ENCODE data around the gene TPSD1. TPM values are rescaled to one million over a fixed set of nuclear protein-coding genes. Genes with fewer than 3 reads are reported as not detected.

The TPSD1 gene
- total and polyA plus RNA-seq, 10 of the 15 experiments (the other 5 are each of a cell fraction or from before 2014, with no cell fraction given) = not detected

DNA sequence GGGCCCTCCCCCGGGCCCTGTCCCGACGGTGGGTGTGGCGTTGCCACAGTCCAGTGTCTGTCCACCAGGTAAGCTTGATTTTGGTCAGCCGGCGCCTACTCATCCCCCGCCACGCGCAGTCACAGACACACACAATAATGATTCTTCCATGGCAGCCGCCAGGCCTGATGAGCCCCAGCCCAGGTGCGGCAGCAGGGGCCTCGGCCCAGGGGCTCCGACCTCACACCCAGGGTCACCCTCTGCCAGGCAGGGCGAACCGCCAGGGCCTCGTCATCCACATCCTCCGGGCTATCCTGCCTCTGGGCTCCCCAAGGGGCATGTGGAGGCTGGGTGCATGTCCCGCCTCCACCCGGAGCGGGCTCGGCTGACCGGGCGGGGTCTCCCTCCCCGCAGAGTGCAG lies 38.3 kb upstream of the TPSD1 start:
- DNase-seq (ENCODE audit: low read depth, low spot score) = no peak
- Histone ChIP-seq H2AFZ (ENCODE audit: control insufficient read depth, low read depth, low read length) (no peak overlapping the region), H3K36me3 (ENCODE audit: control insufficient read depth in 2 of 2, insufficient read depth in 2 of 2, low read length in 1 of 2) (no peaks in the 10 kb centered on the region), H3K9me3 (replicated peaks; ENCODE audit: control insufficient read depth, insufficient read depth, low read length) (no peaks in the 10 kb centered on the region), H4K20me1 (ENCODE audit: control insufficient read depth, insufficient read depth) (no peaks in the 10 kb centered on the region), H3K4me2 (ENCODE audit: control insufficient read depth, insufficient read depth) (no peak overlapping the region), H3K9ac (ENCODE audit: control insufficient read depth, insufficient read depth, low read length) (no peak overlapping the region), H3K27me3 (replicated peaks in 1 of 2; ENCODE audit: control insufficient read depth in 2 of 2, insufficient read depth in 2 of 2, low read length in 1 of 2) (no peaks in the 10 kb centered on the region; a peak in 1 of 4 replicates), H3K79me2 (ENCODE audit: control insufficient read depth, insufficient read depth, low read length) (no peaks in the 10 kb centered on the region), H3K4me1 (ENCODE audit: control insufficient read depth, insufficient read depth, low read length) (no peaks in the 10 kb centered on the region), H3K27ac (ENCODE audit: control insufficient read depth, insufficient read depth) (no peak overlapping the region), H3K4me3 (no peak overlapping the region)
- no peak for TF ChIP-seq ESRRA (IDR thresholded peaks at IDR 0.05; ENCODE audit: low read length)
- TF ChIP-seq SMAD1 (IDR thresholded peaks at IDR 0.05; ENCODE audit: low read depth, partially characterized antibody) = no peak
- no peak for TF ChIP-seq RCOR1 (conservative IDR thresholded peaks at IDR 0.05; ENCODE audit: low read depth, low read length)
- TF ChIP-seq, protein P1, sequence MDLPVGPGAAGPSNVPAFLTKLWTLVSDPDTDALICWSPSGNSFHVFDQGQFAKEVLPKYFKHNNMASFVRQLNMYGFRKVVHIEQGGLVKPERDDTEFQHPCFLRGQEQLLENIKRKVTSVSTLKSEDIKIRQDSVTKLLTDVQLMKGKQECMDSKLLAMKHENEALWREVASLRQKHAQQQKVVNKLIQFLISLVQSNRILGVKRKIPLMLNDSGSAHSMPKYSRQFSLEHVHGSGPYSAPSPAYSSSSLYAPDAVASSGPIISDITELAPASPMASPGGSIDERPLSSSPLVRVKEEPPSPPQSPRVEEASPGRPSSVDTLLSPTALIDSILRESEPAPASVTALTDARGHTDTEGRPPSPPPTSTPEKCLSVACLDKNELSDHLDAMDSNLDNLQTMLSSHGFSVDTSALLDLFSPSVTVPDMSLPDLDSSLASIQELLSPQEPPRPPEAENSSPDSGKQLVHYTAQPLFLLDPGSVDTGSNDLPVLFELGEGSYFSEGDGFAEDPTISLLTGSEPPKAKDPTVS (IDR thresholded peaks at IDR 0.05; ENCODE audit: low read depth, low read length) = no peak
- TF ChIP-seq ZBED1 (IDR thresholded peaks at IDR 0.05; ENCODE audit: borderline replicate concordance) = no peak
- TF ChIP-seq NBN (IDR thresholded peaks at IDR 0.05) = no peak
- no peak for TF ChIP-seq POLR2AphosphoS5 (IDR thresholded peaks at IDR 0.05; ENCODE audit: low read length)
- TF ChIP-seq STAT3 (IDR thresholded peaks at IDR 0.05; ENCODE audit: low read depth, low read length) = no peak
- TF ChIP-seq FOS (IDR thresholded peaks at IDR 0.05; ENCODE audit: borderline replicate concordance, extremely low read depth, insufficient read length) = no peak
- TF ChIP-seq, protein P2, sequence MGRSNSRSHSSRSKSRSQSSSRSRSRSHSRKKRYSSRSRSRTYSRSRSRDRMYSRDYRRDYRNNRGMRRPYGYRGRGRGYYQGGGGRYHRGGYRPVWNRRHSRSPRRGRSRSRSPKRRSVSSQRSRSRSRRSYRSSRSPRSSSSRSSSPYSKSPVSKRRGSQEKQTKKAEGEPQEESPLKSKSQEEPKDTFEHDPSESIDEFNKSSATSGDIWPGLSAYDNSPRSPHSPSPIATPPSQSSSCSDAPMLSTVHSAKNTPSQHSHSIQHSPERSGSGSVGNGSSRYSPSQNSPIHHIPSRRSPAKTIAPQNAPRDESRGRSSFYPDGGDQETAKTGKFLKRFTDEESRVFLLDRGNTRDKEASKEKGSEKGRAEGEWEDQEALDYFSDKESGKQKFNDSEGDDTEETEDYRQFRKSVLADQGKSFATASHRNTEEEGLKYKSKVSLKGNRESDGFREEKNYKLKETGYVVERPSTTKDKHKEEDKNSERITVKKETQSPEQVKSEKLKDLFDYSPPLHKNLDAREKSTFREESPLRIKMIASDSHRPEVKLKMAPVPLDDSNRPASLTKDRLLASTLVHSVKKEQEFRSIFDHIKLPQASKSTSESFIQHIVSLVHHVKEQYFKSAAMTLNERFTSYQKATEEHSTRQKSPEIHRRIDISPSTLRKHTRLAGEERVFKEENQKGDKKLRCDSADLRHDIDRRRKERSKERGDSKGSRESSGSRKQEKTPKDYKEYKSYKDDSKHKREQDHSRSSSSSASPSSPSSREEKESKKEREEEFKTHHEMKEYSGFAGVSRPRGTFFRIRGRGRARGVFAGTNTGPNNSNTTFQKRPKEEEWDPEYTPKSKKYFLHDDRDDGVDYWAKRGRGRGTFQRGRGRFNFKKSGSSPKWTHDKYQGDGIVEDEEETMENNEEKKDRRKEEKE (IDR thresholded peaks at IDR 0.05) = no peak
- TF ChIP-seq, protein P3, sequence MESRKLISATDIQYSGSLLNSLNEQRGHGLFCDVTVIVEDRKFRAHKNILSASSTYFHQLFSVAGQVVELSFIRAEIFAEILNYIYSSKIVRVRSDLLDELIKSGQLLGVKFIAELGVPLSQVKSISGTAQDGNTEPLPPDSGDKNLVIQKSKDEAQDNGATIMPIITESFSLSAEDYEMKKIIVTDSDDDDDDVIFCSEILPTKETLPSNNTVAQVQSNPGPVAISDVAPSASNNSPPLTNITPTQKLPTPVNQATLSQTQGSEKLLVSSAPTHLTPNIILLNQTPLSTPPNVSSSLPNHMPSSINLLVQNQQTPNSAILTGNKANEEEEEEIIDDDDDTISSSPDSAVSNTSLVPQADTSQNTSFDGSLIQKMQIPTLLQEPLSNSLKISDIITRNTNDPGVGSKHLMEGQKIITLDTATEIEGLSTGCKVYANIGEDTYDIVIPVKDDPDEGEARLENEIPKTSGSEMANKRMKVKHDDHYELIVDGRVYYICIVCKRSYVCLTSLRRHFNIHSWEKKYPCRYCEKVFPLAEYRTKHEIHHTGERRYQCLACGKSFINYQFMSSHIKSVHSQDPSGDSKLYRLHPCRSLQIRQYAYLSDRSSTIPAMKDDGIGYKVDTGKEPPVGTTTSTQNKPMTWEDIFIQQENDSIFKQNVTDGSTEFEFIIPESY (IDR thresholded peaks at IDR 0.05) = no peak
- TF ChIP-seq JUND (IDR thresholded peaks at IDR 0.05; ENCODE audit: low read depth, low read length) = no peak
- no peak for TF ChIP-seq IRF4 (IDR thresholded peaks at IDR 0.05; ENCODE audit: low read depth, low read length)
- no peak for TF ChIP-seq FOXM1 (IDR thresholded peaks at IDR 0.05; ENCODE audit: low read depth, low read length)
- TF ChIP-seq BMI1 (IDR thresholded peaks at IDR 0.05; ENCODE audit: borderline replicate concordance) = no peak
- no peak for TF ChIP-seq HCFC1 (IDR thresholded peaks at IDR 0.05; ENCODE audit: low read length)
- no peak for TF ChIP-seq NFXL1 (IDR thresholded peaks at IDR 0.05; ENCODE audit: borderline replicate concordance)
- TF ChIP-seq, protein P4, sequence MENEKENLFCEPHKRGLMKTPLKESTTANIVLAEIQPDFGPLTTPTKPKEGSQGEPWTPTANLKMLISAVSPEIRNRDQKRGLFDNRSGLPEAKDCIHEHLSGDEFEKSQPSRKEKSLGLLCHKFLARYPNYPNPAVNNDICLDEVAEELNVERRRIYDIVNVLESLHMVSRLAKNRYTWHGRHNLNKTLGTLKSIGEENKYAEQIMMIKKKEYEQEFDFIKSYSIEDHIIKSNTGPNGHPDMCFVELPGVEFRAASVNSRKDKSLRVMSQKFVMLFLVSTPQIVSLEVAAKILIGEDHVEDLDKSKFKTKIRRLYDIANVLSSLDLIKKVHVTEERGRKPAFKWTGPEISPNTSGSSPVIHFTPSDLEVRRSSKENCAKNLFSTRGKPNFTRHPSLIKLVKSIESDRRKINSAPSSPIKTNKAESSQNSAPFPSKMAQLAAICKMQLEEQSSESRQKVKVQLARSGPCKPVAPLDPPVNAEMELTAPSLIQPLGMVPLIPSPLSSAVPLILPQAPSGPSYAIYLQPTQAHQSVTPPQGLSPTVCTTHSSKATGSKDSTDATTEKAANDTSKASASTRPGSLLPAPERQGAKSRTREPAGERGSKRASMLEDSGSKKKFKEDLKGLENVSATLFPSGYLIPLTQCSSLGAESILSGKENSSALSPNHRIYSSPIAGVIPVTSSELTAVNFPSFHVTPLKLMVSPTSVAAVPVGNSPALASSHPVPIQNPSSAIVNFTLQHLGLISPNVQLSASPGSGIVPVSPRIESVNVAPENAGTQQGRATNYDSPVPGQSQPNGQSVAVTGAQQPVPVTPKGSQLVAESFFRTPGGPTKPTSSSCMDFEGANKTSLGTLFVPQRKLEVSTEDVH (IDR thresholded peaks at IDR 0.05; ENCODE audit: low read depth, partially characterized antibody) = no peak
- in situ Hi-C loops (cut with MboI) = no loop called here
- SMC1A ChIA-PET (ENCODE audit: uncharacterized antibody, unreplicated experiment) = no interaction called here
- ATAC-seq = no peak
- POLR2A ChIA-PET = no interaction called here
- BruUV-seq (replicated peaks) = no TSS peak
- 65% methylated on average over 20 of the region's 24 CpGs for WGBS (ENCODE audit: insufficient coverage, insufficient replicate concordance, low lambda C conversion rate, missing lambda C conversion rate)
- CTCF ChIA-PET = no interaction called here
- intact Hi-C loops (cut with micrococcal nuclease; ENCODE audit: unreplicated experiment) = no loop called here
- no peak for FAIRE-seq
- RAD21 ChIA-PET (ENCODE audit: unreplicated experiment) = no interaction called here
